ENCODE results near the gene ZKSCAN7. TPM values are rescaled to one million over a fixed set of nuclear protein-coding genes. Genes with fewer than 3 reads are reported as not detected.

Gene ZKSCAN7
- polyA plus RNA-seq (0.93 to 1.9 TPM (median 1.6 TPM) in 3 replicates), polyA minus RNA-seq (0.93 to 3.7 TPM (median 1.7 TPM) in 3 replicates)
- polyA plus RNA-seq (2011; ENCODE audit: low read depth) = 0.70 TPM
- 0.69 and 0.70 TPM in 2 replicates for polyA plus RNA-seq (2011; cell fraction: cytosol; rRNA removed)
- polyA plus RNA-seq (2011; cell fraction: nucleus; rRNA removed) = 3.5 and 4.1 TPM in 2 replicates
- polyA plus RNA-seq (2012; ENCODE audit: low replicate concordance) = 0.59 and 0.61 TPM in 2 replicates
- 0.77 TPM for polyA minus RNA-seq (2011; cell fraction: cytosol; rRNA and poly(A)+ RNA removed)
- 2.1 and 5.4 TPM in 2 replicates for polyA minus RNA-seq (2011; cell fraction: nucleus; rRNA and poly(A)+ RNA removed)

- Histone ChIP-seq H4K20me1 (ENCODE audit: control insufficient read depth, extremely low read depth, insufficient read depth, low read length) (no peaks in the 10 kb centered on the region), H3K27me3 (ENCODE audit: control insufficient read depth, extremely low read depth, insufficient read depth, low read length) (no peaks in the 10 kb centered on the region), H3K4me2 (ENCODE audit: control insufficient read depth, extremely low read depth, insufficient read depth, low read depth, low read length) (peak within 1 kb of the TSS; percentile 98), H2AFZ (ENCODE audit: control insufficient read depth, low read length) (peak within 1 kb of the TSS; percentile 98), H3K79me2 (ENCODE audit: control insufficient read depth, insufficient read depth, low read length) (no peaks in the 10 kb centered on the region), H3K9ac (ENCODE audit: control insufficient read depth, extremely low read depth, insufficient read depth, low read length) (peak within 1 kb of the TSS; percentile 70), H3K9me3 (ENCODE audit: control insufficient read depth, low read depth, low read length) (no peaks in the 10 kb centered on the region), H3K4me3 (ENCODE audit: control insufficient read depth in 2 of 3, extremely low read depth in 1 of 3, insufficient read depth in 2 of 3, low read depth in 1 of 3, low read length in 3 of 3) (peak within 1 kb of the TSS; percentile 51 to 93 (median 78)), H3K9me1 (ENCODE audit: control insufficient read depth, extremely low read depth, insufficient read depth, low read length) (no peaks in the 10 kb centered on the region), H3K4me1 (ENCODE audit: control insufficient read depth, extremely low read depth, insufficient read depth, low read length) (peaks cover 11% of the 10 kb centered on the region), H3K36me3 (ENCODE audit: control insufficient read depth in 2 of 2, extremely low read depth in 1 of 2, insufficient read depth in 2 of 2, low read length in 2 of 2) (peaks cover 0 to 5% of the 10 kb centered on the region in 2 experiments), H3K27ac (ENCODE audit: control insufficient read depth, insufficient read depth, low read length) (peak within 1 kb of the TSS; percentile 47)
- peak; percentile 23 for FAIRE-seq
- dilution Hi-C loops (cut with MboI; ENCODE audit: extremely low pct_ligation_motif_present, low sequenced_read_pairs) = no loop called here
- peak in 2 of 3 experiments; percentile 10 to 22 for TF ChIP-seq CTCF (optimal IDR thresholded peaks at IDR 0.05 in 1 of 3, IDR thresholded peaks at IDR 0.05 in 1 of 3, conservative IDR thresholded peaks at IDR 0.05 in 1 of 3; ENCODE audit: extremely low read depth in 1 of 3, insufficient read depth in 2 of 3, low read length in 3 of 3)
- TF ChIP-seq EZH2 (IDR thresholded peaks at IDR 0.05; ENCODE audit: low read length) = no peak
- DNase-seq (ENCODE audit: low read depth, low spot score) = no peak
Observed at GRCh38 chr3:44554626-44555592, at the start of gene ZKSCAN7. Gene ZKSCAN7, plus strand, starts transcription at chr3:44555193. Its CDS starts 1,855 bp downstream, at chr3:44557048.

- H2AFZ ChIP-seq (ENCODE audit: control insufficient read depth, low read length) = no peak overlapping the region
- DNase-seq (ENCODE audit: low read depth, low spot score) = no peak
- H3K4me2 ChIP-seq (ENCODE audit: control insufficient read depth, extremely low read depth, insufficient read depth, low read depth, low read length) = no peak overlapping the region
- no peak overlapping the region for H3K4me3 ChIP-seq (ENCODE audit: control insufficient read depth in 2 of 3, extremely low read depth in 1 of 3, insufficient read depth in 2 of 3, low read depth in 1 of 3, low read length in 3 of 3)
- dilution Hi-C loops (cut with MboI; ENCODE audit: extremely low pct_ligation_motif_present, low sequenced_read_pairs) = no loop called here
- TF ChIP-seq CTCF (optimal IDR thresholded peaks at IDR 0.05 in 1 of 3, IDR thresholded peaks at IDR 0.05 in 1 of 3, conservative IDR thresholded peaks at IDR 0.05 in 1 of 3; ENCODE audit: extremely low read depth in 1 of 3, insufficient read depth in 2 of 3, low read length in 3 of 3) (no peak), EZH2 (IDR thresholded peaks at IDR 0.05; ENCODE audit: low read length) (no peak)
- FAIRE-seq = no peak
- H3K9me3 ChIP-seq (ENCODE audit: control insufficient read depth, low read depth, low read length) = peaks cover 6% of the 10 kb centered on the region
- H4K20me1 ChIP-seq (ENCODE audit: control insufficient read depth, extremely low read depth, insufficient read depth, low read length) = no peaks in the 10 kb centered on the region
- H3K9ac ChIP-seq (ENCODE audit: control insufficient read depth, extremely low read depth, insufficient read depth, low read length) = no peak overlapping the region
- H3K79me2 ChIP-seq (ENCODE audit: control insufficient read depth, insufficient read depth, low read length) = peaks cover 43% of the 10 kb centered on the region
- H3K36me3 ChIP-seq (ENCODE audit: control insufficient read depth in 2 of 2, extremely low read depth in 1 of 2, insufficient read depth in 2 of 2, low read length in 2 of 2) = no peaks in the 10 kb centered on the region
- H3K27me3 ChIP-seq (ENCODE audit: control insufficient read depth, extremely low read depth, insufficient read depth, low read length) = no peaks in the 10 kb centered on the region
- H3K27ac ChIP-seq (ENCODE audit: control insufficient read depth, insufficient read depth, low read length) = no peak overlapping the region
- no peaks in the 10 kb centered on the region for H3K9me1 ChIP-seq (ENCODE audit: control insufficient read depth, extremely low read depth, insufficient read depth, low read length)
- H3K4me1 ChIP-seq (ENCODE audit: control insufficient read depth, extremely low read depth, insufficient read depth, low read length) = peaks cover 10% of the 10 kb centered on the region
Observed at GRCh38 chr3:44506556-44506955, 48.4 kb upstream of the ZKSCAN7 start.

All from keratinocyte (primary cell).